Measurements from ENCODE around the gene EPS15. TPM values are rescaled to one million over a fixed set of nuclear protein-coding genes. Genes with fewer than 3 reads are reported as not detected.

The EPS15 gene
- total and polyA plus RNA-seq, 10 of the 15 experiments (the other 5 are each of a cell fraction or from before 2014, with no cell fraction given): 24.7 to 87.8 (median 56.3) TPM

DNA sequence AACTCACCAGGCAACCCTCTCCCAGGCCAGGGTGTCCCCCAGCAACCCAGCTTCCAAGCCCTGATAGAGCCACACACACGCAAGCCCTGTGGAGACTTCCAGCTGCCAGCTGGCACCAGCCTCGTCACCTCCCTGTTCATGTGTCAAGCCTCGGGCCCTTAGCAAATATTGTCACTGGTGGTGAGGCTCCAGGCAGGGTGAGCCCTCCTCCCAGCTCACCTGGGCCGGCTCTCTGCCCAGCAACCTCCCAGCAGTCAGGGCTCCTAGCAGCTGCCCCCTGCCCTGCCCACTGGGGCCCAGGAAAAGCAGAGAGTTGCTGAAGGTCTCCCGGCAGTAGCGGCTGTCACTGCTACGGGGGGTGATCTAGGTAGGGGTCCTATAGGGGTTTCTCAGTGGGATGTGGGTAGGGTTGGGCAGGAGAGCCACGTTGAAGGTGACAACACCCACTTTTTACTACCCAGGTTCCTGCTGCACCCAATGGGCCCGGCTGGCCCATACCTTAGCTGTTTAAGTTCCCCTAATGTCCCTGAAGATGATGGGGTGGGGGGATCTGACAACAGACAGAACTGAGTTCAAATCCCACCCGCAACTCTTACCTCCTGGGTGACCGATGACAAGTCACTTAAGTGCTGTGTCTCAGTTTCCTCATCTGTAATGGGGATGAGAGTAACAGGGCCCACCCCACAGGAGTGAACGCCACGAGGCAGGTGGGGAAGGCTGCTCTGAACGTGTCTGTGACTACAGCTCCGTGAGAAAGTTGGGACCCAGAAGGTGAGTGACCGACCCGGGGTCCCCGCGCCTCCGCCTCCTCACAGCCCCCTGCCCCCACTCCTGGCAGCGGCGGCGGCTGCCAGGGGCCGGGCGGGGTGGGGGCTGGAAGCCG is 189.4 kb downstream of the EPS15 start:
- intact Hi-C loops (cut with micrococcal nuclease; ENCODE audit: unreplicated experiment): no loop called here
- CTCF ChIA-PET: interaction anchor here (0.6 kb wide), 1 partner anchor 123 kb away, joined by 3 read pairs; no protein-coding TSS in a partner anchor
- no TSS peak for BruUV-seq (replicated peaks)
- H3K36me3 ChIP-seq (ENCODE audit: control insufficient read depth in 2 of 2, insufficient read depth in 2 of 2, low read length in 1 of 2): no peaks in the 10 kb centered on the region
- RAD21 ChIA-PET (ENCODE audit: unreplicated experiment): no interaction called here
- no peaks in the 10 kb centered on the region for H3K9me3 ChIP-seq (replicated peaks; ENCODE audit: control insufficient read depth, insufficient read depth, low read length)
- peaks cover 9% of the 10 kb centered on the region for H3K4me1 ChIP-seq (ENCODE audit: control insufficient read depth, insufficient read depth, low read length)
- H3K27me3 ChIP-seq (replicated peaks in 1 of 2; ENCODE audit: control insufficient read depth in 2 of 2, insufficient read depth in 2 of 2, low read length in 1 of 2): peaks cover 2 to 4% of the 10 kb centered on the region in 2 experiments; a peak in 3 of 4 replicates
- FAIRE-seq: no peak
- POLR2A ChIA-PET: no interaction called here
- H4K20me1 ChIP-seq (ENCODE audit: control insufficient read depth, insufficient read depth): no peaks in the 10 kb centered on the region
- H3K79me2 ChIP-seq (ENCODE audit: control insufficient read depth, insufficient read depth, low read length): no peaks in the 10 kb centered on the region
- no peak overlapping the region for H2AFZ ChIP-seq (ENCODE audit: control insufficient read depth, low read depth, low read length)
- H3K27ac ChIP-seq (ENCODE audit: control insufficient read depth, insufficient read depth): no peak overlapping the region
- ATAC-seq: no peak
- DNase-seq (ENCODE audit: low read depth, low spot score): no peak
- H3K4me3 ChIP-seq: no peak overlapping the region
- no peak overlapping the region for H3K9ac ChIP-seq (ENCODE audit: control insufficient read depth, insufficient read depth, low read length)
- no peak overlapping the region; the same call in 1 of the 2 replicates for H3K4me2 ChIP-seq (ENCODE audit: control insufficient read depth, insufficient read depth)
- 61% methylated on average over 16 of the region's 26 CpGs for WGBS (ENCODE audit: insufficient coverage, insufficient replicate concordance, low lambda C conversion rate, missing lambda C conversion rate)
- in situ Hi-C loops (cut with MboI): no loop called here
- TF ChIP-seq ZZZ3 (IDR thresholded peaks at IDR 0.05; ENCODE audit: control insufficient read depth, insufficient read length, low read depth) (no peak), NFXL1 (IDR thresholded peaks at IDR 0.05; ENCODE audit: borderline replicate concordance) (no peak), CEBPB (IDR thresholded peaks at IDR 0.05; ENCODE audit: borderline replicate concordance in 1 of 2, low read depth in 2 of 2, low read length in 2 of 2) (no peak), SMAD1 (IDR thresholded peaks at IDR 0.05; ENCODE audit: low read depth, partially characterized antibody) (no peak), TCF7 (IDR thresholded peaks at IDR 0.05; ENCODE audit: borderline replicate concordance) (no peak), CREB1 (IDR thresholded peaks at IDR 0.05; ENCODE audit: low read depth) (no peak)
- TF ChIP-seq, protein P1, sequence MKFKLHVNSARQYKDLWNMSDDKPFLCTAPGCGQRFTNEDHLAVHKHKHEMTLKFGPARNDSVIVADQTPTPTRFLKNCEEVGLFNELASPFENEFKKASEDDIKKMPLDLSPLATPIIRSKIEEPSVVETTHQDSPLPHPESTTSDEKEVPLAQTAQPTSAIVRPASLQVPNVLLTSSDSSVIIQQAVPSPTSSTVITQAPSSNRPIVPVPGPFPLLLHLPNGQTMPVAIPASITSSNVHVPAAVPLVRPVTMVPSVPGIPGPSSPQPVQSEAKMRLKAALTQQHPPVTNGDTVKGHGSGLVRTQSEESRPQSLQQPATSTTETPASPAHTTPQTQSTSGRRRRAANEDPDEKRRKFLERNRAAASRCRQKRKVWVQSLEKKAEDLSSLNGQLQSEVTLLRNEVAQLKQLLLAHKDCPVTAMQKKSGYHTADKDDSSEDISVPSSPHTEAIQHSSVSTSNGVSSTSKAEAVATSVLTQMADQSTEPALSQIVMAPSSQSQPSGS (IDR thresholded peaks at IDR 0.05; ENCODE audit: low read length): no peak
- SMC1A ChIA-PET (ENCODE audit: uncharacterized antibody, unreplicated experiment): no interaction called here
